ENCODE measurements around the gene EIF1. TPM values are rescaled to one million over a fixed set of nuclear protein-coding genes. Genes with fewer than 3 reads are reported as not detected.
"Not testable (repeated sequence)": the region's sequence is repeated elsewhere in the genome, so short reads cannot be mapped to it uniquely, and the experiment has no call there.

The EIF1 gene
- total RNA-seq, 1 experiment from 2014 or later: 54.4 TPM

- DNase-seq (ENCODE audit: low read depth): peak; percentile 94
Measured at GRCh38 chr17:41678907-41679739, 9.6 kb upstream of the EIF1 start.

GRCh38 chr17:41679740-41680425 lies 8.8 kb upstream of the EIF1 start:
- no peak for DNase-seq (ENCODE audit: low read depth)

DNA sequence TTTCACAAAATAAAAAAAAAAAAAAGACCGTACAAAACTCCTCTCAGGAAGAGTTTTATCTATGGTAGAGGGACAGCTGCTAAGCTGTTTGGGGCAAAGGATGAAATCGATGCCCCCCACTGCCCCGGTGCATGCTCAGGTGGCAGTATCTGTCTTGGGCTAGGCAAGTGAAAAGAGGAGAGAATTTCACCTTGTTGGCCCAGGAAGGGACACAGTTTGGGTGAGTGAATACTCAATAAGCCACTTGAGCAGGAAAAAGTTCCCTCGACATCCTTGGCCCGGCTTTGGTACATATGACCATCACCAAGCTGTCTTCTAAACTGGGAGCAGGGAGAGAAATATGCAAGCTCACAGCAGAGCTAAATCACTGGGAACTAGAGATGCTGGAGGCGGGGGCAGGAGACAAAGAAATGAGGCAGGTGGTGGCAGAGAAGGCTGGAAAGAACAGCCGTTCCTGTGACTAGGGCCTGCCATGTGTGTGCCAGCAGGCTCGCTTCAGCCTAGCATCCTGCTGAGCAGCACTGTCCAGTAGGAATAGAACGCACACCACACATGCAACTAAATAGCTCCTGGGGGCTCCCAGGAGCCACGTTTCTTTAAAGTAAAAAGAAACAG lies 8.2 kb upstream of the EIF1 start:
- DNase-seq (ENCODE audit: low read depth): no peak

DNA sequence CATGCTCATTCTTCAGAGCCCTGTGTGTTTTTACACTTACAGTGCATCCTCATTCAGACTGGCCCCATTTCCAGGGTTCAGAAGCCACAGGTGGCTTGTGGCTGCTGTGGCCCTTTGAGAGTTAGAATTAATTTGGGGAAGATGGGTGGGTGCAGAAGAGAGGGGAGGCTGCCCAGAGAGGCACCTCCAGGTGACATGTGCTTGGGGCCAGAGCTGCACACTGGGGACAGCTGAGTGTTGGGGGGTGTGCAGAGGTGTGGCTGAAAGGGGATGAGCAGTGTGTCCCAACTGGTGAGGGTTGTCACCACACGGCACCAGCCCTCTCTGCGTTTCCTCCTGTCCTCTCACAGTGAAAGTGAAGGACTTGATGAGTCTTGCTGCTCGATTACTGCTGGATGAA lies 6.9 kb upstream of the EIF1 start:
- no peak for DNase-seq (ENCODE audit: low read depth)

DNA sequence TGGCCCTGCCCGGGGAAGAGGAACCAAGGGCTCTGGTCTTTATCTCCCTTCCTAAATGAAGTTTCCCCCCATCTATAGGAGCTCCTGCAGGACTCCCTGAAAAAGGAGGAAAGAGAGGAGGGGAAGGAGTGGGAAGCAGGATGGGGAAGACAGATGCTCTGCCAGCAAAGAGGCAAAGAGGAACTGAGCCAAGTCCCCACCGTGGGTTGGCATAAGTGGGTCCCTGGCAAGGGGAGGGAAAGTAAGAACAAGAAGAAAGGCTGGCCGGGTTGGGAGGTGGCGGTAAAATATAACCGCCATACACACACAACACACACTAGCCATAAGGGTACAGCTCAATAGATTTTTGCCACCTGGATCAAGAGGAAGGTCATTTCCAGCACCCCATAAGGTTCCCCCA lies 6.1 kb upstream of the EIF1 start:
- DNase-seq (ENCODE audit: low read depth): no peak

DNA sequence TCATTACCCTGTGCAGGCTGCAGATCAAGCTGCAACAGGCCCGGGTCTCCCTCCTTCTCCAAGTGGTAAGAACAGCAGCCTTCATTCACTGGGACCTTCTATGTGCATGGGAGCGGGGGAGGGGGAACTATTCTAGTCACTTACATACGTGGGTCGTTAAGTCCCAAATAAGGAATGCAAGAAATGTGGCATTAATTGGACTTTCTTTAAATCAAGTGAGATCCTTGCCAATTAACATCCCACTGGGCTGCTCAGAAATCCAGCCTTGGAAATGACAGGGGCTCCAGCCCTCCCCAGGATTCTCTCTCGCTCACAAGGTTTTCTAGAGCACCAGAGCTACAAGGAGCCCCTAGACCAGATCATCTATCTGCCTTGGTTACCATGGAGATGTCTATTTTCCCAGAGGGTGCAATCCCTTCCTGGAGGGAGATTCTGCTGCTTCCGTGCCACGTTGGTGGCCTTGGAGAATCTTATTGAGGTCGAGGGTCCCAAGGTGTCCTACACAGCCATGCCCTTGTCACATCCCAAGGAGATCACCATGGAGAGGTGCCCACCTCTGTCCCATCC lies 5.2 kb upstream of the EIF1 start:
- DNase-seq (ENCODE audit: low read depth): no peak

DNA sequence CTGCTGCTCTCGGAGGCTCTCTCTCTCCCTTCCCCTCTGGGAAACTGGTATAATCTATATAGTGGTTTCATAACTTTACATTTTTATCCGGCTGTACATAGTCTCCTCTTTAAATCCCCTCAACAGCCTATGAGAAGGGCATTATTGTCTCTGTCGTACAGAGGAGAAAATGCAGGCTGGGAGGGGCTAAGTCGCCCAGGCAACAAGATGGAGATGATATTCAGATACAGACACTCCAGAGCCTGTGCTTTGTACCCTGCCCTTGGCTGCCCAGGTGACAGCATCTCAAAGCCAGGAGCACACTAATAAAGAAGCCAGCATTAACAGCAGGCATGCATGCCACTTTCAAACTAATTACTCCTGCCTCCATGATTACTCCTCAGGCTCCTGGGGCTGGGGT lies 4.7 kb upstream of the EIF1 start:
- no peak for DNase-seq (ENCODE audit: low read depth)

- not testable (repeated sequence) for DNase-seq (ENCODE audit: low read depth)
Measured at GRCh38 chr17:41685753-41686152, 2.9 kb upstream of the EIF1 start.

DNA sequence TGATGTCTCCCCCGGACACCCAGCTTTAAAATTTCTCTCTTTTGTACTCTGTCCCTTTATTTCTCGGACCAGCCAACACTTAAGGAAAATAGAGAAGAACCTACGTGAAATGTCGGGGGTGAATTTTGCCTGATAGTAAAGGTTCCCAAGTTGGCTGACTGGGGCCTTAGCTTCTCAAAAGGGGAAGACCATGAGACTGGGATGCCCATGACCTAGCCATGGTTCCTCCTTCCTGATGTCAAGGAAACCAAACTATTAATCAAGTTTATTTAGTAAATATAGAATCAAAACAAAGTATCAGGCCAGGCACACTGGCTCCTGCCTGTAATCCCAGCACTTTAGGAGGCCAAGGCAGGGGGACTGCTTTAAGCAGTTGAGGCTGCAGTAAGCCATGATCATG lies 2.4 kb upstream of the EIF1 start:
- no peak for DNase-seq (ENCODE audit: low read depth)

DNA sequence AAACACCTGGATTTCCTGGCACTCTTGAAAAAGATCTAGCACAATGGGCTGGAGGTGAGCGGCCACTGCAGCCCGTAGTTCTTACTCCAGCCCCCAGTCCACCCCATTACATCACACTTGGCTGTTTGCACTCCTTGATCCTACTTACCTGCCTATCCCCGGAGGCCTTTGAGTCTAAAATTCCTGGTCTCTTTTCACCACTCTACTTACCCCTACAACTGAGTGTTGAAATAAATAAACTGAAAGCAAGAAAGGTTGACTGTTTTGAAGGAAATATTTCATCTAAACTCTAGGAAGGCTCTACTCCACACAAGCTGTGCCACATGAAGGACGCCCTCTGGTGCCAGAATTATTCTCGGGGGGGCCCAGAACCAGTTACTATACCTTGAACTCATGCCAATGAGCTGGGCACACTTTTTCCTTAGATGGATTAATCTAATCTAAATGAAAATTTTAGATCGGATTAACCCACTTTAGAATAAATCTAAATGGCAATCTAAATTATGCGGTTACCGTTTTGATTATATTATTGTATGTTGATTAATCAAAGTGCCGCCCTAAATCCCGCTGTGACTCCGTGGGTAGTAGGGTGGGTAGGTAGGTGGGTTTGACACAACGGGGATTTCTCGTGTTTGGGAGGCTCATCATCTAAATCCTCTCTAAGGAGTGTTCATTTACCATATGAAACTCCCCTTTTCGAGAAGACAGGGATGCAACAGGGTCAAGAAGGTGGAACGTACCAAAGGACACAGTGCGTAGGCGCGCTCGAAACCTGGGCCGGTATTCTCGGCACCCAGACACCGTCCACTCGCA lies 651 bp upstream of the EIF1 start:
- DNase-seq (ENCODE audit: low read depth): peak; percentile 75

- DNase-seq (ENCODE audit: low read depth): peak; percentile 44
Measured at GRCh38 chr17:41689497-41690299, 1.0 kb downstream of the EIF1 start.

GRCh38 chr17:41690497-41690896 lies 1.8 kb downstream of the EIF1 start:
- DNase-seq (ENCODE audit: low read depth): no peak

DNA sequence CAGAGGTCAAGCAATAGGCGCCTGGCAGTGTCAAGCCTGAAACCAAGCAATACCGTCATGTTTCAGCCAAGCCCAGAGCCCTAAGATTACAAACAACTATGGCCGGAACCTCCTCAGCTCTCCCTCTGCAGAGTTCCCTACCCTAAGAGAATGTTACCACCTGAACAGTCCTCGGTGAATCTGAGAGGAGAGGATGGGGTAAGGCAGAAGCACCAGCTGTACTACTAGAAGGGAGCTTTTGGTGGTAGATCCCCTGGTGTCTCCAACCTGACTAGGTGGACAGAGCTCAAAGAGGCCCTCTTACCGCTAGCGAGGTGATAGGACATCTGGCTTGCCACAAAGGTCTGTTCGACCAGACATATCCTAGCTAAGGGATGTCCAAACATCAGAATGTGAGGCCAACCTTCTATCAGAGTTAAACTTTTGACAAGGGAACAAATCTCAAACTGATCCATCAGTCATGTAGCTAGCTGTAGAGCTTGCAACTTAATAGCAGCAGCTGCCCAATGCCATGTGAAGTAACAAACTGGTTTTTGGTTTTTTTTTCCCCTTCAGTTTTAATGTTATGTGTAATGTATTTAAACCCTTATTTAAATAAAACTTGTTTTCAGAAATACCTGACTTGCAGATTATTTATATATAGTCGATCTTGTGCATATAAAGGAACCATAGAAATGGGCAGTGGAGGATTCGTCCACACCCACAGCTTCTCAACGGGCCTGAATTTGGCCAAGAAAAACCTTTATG lies 2.5 kb downstream of the EIF1 start:
- no peak for DNase-seq (ENCODE audit: low read depth)

GRCh38 chr17:41692722-41693521 lies 4.2 kb downstream of the EIF1 start:
- DNase-seq (ENCODE audit: low read depth): no peak

GRCh38 chr17:41695134-41695661 lies 6.5 kb downstream of the EIF1 start:
- no peak for DNase-seq (ENCODE audit: low read depth)

DNA sequence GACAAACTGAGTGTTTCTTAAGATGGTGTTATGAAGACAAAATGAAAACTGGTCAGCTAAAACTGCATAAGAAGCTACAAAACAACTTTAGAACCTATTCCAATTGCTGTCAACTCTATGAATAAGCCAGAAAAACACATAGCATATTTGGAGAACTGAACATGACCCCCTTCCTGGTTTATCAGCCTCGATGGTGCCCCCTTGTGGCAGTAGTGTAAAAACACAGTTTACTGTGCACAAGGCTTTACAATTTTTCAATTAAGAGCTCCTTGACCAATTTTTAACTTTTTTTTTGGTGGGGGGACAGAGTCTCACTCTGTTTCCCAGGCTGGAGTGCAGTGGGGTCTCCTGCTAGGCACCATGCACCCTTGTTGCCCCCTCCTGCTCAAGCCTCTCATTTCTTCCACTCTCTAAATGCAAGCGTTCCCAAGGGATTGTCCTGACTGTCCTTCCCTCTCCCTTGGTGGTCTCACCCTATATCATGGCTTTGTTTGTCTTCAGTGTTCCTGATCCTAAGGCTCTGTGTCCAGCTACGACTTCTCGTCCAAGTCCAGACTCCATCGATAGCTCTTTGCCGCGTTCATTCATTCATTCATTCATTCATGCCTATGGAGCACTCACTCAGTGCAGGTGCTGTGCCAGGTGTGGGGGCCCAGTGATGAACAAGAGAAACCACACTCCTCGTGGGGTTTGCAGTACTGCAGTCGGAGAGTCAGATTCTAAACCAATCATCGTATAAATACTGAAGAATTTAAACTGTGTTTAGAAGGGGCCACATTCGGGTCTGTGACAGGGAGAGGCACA lies 7.5 kb downstream of the EIF1 start:
- peak; percentile 86 for DNase-seq (ENCODE audit: low read depth)

DNA sequence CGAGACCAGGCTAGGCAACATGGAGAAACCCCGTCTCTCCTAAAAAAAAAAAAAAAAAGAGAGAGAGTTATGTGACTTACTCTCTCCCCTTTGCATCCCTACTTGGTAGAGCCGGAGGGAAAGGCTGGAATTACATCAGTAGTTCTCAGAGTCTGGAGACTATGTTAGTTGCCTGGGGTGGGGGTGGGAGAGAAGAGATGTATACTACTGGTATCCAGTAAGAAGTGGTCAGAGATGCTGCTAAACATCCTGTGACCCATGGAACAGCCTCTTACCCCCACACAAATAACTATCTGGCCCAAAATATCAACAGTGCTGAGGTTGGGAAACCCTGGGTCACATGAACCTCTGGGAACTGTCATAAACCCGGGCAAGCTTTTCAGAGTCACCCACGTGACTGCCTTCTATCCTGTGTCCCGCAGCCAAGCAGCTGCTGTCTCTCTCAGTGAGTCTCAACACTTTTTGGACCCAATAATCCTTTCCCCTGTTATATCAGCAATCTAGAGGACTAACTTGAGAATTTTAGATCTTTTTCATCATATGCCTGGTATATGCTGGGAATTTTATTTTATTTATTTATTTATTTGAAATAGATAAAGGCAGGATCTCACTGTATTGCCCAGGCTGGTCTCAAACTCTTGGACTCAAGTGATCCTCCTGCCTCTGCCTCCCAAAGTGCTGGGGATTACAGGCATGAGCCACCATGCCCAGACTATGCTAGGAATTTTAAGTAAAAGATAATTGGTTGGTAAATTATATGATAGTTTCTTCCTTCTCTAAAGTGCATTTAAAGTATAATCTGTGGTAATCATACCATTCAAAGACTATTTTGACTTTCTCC lies 8.7 kb downstream of the EIF1 start:
- DNase-seq (ENCODE audit: low read depth): no peak
